ENCODE measurements around the gene RREB1.

DNA sequence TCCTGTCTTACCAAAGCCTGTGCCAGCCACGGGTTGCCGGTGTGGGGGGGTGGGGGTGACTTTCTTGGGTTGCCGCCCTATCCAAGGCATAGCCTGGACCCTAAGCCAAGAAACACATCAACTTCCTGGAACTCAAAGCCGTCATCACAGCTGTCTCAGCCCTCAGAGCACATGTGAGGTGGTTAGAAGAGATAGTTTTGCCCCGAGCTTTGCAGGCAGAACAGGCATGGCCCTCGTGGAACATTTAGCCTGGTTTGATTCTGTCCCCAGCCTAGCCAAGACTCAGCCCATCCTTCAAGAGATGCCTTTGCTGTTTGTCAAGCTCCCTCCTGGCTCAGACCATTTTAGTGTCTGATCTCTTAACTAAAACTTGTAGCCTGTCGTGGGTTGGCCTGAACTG lies 64.9 kb downstream of the RREB1 start:
- no peak for TF ChIP-seq CTCF (IDR thresholded peaks at IDR 0.05; ENCODE audit: insufficient read depth, low read length)
- TF ChIP-seq POLR2AphosphoS5 (IDR thresholded peaks at IDR 0.05; ENCODE audit: low read depth) = no peak
